Ishikawa (cell line): Measurements from ENCODE around the gene GJD3.

Source experiments
- CREB1 ChIP-seq: IDR thresholded peaks from 2 replicates; pipeline ENCODE4 v1.6.1; 2012; ENCODE audit warnings: low read depth
- EP300 ChIP-seq: IDR thresholded peaks from 2 replicates; pipeline ENCODE4 v1.6.1; 2012; ENCODE audit warnings: borderline replicate concordance
- FOXM1 ChIP-seq: IDR thresholded peaks from 2 replicates; pipeline ENCODE4 v1.6.1; 2012; ENCODE audit warnings: low read depth, borderline replicate concordance
- MAX ChIP-seq: IDR thresholded peaks from 2 replicates; pipeline ENCODE4 v1.6.1; 2012
- RAD21 ChIP-seq: IDR thresholded peaks from 2 replicates; pipeline ENCODE4 v1.6.1; 2012; ENCODE audit warnings: low read depth
- TAF1 ChIP-seq: IDR thresholded peaks from 2 replicates; pipeline ENCODE4 v1.6.1; 2012; ENCODE audit warnings: low read depth, mild to moderate bottlenecking
- YY1 ChIP-seq: IDR thresholded peaks from 2 replicates; pipeline ENCODE4 v1.6.1; 2012; ENCODE audit warnings: low read depth
- TF ChIP-seq, protein P1 (sequence below): IDR thresholded peaks from 2 replicates; pipeline ENCODE4 v1.6.1; 2012; ENCODE audit warnings: low read depth, mild to moderate bottlenecking
- TF ChIP-seq, protein P2 (sequence below): IDR thresholded peaks from 2 replicates; pipeline ENCODE4 v1.6.1; 2012

DNA sequence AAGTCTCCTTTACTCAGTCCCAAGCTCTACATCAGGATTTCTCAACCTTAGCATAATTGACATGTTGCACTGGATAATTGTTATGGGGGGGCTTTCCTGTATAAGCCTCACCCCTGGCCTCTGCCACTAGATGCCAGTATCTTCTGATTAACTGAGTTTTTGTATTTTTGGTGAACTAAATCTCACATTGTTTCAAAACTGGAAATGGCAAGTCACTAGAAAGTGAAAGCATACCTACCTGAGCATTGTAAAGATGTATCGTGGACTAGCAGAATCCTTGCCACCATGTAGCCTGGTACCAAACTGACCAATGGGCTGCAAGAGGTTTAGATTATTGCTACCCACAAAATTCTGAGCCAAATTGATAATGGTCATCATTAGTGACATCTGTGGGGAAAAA is 38.1 kb upstream of the GJD3 start:
- TF ChIP-seq FOXM1 (no peak), YY1 (no peak), CREB1 (no peak), TAF1 (no peak), MAX (no peak), RAD21 (no peak), EP300 (no peak)
- TF ChIP-seq, protein P1, sequence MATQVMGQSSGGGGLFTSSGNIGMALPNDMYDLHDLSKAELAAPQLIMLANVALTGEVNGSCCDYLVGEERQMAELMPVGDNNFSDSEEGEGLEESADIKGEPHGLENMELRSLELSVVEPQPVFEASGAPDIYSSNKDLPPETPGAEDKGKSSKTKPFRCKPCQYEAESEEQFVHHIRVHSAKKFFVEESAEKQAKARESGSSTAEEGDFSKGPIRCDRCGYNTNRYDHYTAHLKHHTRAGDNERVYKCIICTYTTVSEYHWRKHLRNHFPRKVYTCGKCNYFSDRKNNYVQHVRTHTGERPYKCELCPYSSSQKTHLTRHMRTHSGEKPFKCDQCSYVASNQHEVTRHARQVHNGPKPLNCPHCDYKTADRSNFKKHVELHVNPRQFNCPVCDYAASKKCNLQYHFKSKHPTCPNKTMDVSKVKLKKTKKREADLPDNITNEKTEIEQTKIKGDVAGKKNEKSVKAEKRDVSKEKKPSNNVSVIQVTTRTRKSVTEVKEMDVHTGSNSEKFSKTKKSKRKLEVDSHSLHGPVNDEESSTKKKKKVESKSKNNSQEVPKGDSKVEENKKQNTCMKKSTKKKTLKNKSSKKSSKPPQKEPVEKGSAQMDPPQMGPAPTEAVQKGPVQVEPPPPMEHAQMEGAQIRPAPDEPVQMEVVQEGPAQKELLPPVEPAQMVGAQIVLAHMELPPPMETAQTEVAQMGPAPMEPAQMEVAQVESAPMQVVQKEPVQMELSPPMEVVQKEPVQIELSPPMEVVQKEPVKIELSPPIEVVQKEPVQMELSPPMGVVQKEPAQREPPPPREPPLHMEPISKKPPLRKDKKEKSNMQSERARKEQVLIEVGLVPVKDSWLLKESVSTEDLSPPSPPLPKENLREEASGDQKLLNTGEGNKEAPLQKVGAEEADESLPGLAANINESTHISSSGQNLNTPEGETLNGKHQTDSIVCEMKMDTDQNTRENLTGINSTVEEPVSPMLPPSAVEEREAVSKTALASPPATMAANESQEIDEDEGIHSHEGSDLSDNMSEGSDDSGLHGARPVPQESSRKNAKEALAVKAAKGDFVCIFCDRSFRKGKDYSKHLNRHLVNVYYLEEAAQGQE = no peak
- TF ChIP-seq, protein P2, sequence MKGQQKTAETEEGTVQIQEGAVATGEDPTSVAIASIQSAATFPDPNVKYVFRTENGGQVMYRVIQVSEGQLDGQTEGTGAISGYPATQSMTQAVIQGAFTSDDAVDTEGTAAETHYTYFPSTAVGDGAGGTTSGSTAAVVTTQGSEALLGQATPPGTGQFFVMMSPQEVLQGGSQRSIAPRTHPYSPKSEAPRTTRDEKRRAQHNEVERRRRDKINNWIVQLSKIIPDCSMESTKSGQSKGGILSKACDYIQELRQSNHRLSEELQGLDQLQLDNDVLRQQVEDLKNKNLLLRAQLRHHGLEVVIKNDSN = no peak
